PC-9 (cell line): ENCODE measurements around the gene CPT1C. TPM values are rescaled to one million over a fixed set of nuclear protein-coding genes. Genes with fewer than 3 reads are reported as not detected.

Source experiments
- BruUV-seq: library from RNA; stranded (reverse); fragments of 400-500 nt; replicated peaks from 2 replicates; lab custom pipeline; 2021; lab: Mats Ljungman, UMichigan
- CTCF ChIA-PET: fragments of 300-600 bp; sonication (Branson Sonifier 250); formaldehyde crosslinking; loops from one replicate; lab custom pipeline; 2022; ENCODE audit warnings: antibody characterized with exemption; lab: Charles Lee
- POLR2A ChIA-PET: fragments of 300-600 bp; sonication (Branson Sonifier 250); formaldehyde crosslinking; loops from one replicate; lab custom pipeline; 2022; ENCODE audit warnings: antibody characterized with exemption; ENCODE audit not compliant: unreplicated experiment; lab: Charles Lee
- DNase-seq, 2 experiments: peaks; one replicate each; pipeline versions ENCODE4 v3.0.0 to v3.0.0-alpha.2; 2015 to 2022; ENCODE audit warnings: mixed read lengths in 1 of 2
- H2AFZ ChIP-seq: fragments of 200-600 bp; sonication (generic); 2 replicates; pipeline ENCODE4 v1.8.1; 2017; ENCODE audit warnings: antibody characterized with exemption
- H3F3A ChIP-seq: fragments of 200-600 bp; sonication (generic); 2 replicates; pipeline ENCODE4 v1.8.1; 2017; ENCODE audit warnings: antibody characterized with exemption, mild to moderate bottlenecking, low read depth; ENCODE audit not compliant: insufficient read depth
- H3K27ac ChIP-seq: fragments of 200-600 bp; sonication (generic); 2 replicates; pipeline ENCODE4 v1.6.1; 2016; ENCODE audit warnings: mixed run types
- H3K27me3 ChIP-seq: fragments of 200-600 bp; sonication (generic); 2 replicates; pipeline ENCODE4 v1.6.1; 2016; ENCODE audit warnings: low read depth, mixed run types; ENCODE audit not compliant: insufficient read depth
- H3K36me3 ChIP-seq: fragments of 200-600 bp; sonication (generic); 2 replicates; pipeline ENCODE4 v1.6.1; 2016; ENCODE audit warnings: low read depth, mixed run types
- H3K4me1 ChIP-seq: fragments of 200-600 bp; sonication (generic); replicated peaks from 2 replicates; pipeline ENCODE4 v1.6.1; 2016; ENCODE audit warnings: mixed run types; ENCODE audit not compliant: insufficient read depth
- H3K4me2 ChIP-seq: fragments of 200-600 bp; sonication (generic); 2 replicates; pipeline ENCODE4 v1.6.1; 2017; ENCODE audit warnings: mixed run types
- H3K4me3 ChIP-seq: fragments of 200-600 bp; sonication (generic); 2 replicates; pipeline ENCODE4 v1.6.1; 2016; ENCODE audit warnings: mixed run types
- H3K79me2 ChIP-seq: fragments of 200-600 bp; sonication (generic); 2 replicates; pipeline ENCODE4 v1.6.1; 2017; ENCODE audit warnings: low read depth, mixed run types
- H3K9me2 ChIP-seq: fragments of 200-600 bp; sonication (generic); 2 replicates; pipeline ENCODE4 v1.8.1; 2017; ENCODE audit warnings: mild to moderate bottlenecking; ENCODE audit not compliant: insufficient read depth
- H3K9me3 ChIP-seq: fragments of 200-600 bp; sonication (generic); 2 replicates; pipeline ENCODE4 v1.8.1; 2016; ENCODE audit warnings: low read depth; ENCODE audit not compliant: insufficient read depth
- H4K20me1 ChIP-seq: fragments of 200-600 bp; sonication (generic); 2 replicates; pipeline ENCODE4 v1.8.1; 2017; ENCODE audit not compliant: insufficient read depth
- EZH2 ChIP-seq: fragments of 200-600 bp; sonication (generic); IDR thresholded peaks from 2 replicates; pipeline ENCODE4 v1.8.0; 2017; ENCODE audit warnings: antibody characterized with exemption, low read depth
- intact Hi-C: fragments of 100-400 bp; cut with micrococcal nuclease; formaldehyde crosslinking; loops from one replicate; pipeline ENCODE4 v1.10.0; 2022; ENCODE audit not compliant: unreplicated experiment
- total RNA-seq: library from RNA; stranded (reverse); gene quantifications from 2 replicates; pipeline ENCODE4 v1.2.3, GENCODE V29; 2021
- TF ChIP-seq, protein P1 (sequence below): fragments of 200-600 bp; sonication (generic); conservative IDR thresholded peaks from 2 replicates; pipeline ENCODE4 v1.6.1; 2017; ENCODE audit warnings: mixed run types, antibody characterized with exemption, mild to moderate bottlenecking, moderate library complexity

The CPT1C gene
- total RNA-seq, 1 experiment from 2014 or later, result 1.7 TPM

DNA sequence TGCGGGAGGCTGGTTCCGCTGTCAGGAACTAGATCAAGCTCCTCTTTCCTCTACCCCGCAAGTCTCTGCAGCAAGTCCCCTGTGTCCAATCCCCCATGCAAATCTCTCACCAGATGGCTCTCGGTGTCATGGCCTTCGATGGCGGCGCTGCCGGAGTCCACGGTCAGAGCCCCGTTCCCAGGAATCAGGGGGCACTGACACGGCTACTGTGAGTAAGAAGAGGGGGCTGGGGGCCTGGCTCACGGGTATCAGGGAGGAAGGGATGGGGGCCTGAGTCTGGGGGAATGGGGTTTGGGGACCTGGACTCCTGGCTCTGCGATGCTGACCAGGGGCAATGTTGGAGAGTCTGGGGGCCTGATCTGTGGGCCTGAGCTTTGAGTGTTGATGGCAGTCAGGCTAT, 44.9 kb upstream of the CPT1C start:
- peaks cover 15% of the 10 kb centered on the region for H3K36me3 ChIP-seq
- H3K4me2 ChIP-seq, result no peak overlapping the region
- H3F3A ChIP-seq, result peaks cover 26% of the 10 kb centered on the region
- intact Hi-C loops, result loop anchor here (10.0 kb wide), 1 partner anchor 651 kb away; the partner anchor contains the start of genes GYS1 and RUVBL2
- no peaks in the 10 kb centered on the region for H3K9me2 ChIP-seq
- H3K79me2 ChIP-seq, result peaks cover 78% of the 10 kb centered on the region
- H3K27ac ChIP-seq, result no peak overlapping the region
- peaks cover 46% of the 10 kb centered on the region for H4K20me1 ChIP-seq
- no peaks in the 10 kb centered on the region for H3K27me3 ChIP-seq
- H3K4me3 ChIP-seq, result no peak overlapping the region
- CTCF ChIA-PET, result no interaction called here
- H3K9me3 ChIP-seq, result no peaks in the 10 kb centered on the region
- POLR2A ChIA-PET, result no interaction called here
- no peak overlapping the region for H2AFZ ChIP-seq
- no TSS peak for BruUV-seq
- H3K4me1 ChIP-seq, result peaks cover 17% of the 10 kb centered on the region
- DNase-seq, result no peak
- TF ChIP-seq, protein P1, sequence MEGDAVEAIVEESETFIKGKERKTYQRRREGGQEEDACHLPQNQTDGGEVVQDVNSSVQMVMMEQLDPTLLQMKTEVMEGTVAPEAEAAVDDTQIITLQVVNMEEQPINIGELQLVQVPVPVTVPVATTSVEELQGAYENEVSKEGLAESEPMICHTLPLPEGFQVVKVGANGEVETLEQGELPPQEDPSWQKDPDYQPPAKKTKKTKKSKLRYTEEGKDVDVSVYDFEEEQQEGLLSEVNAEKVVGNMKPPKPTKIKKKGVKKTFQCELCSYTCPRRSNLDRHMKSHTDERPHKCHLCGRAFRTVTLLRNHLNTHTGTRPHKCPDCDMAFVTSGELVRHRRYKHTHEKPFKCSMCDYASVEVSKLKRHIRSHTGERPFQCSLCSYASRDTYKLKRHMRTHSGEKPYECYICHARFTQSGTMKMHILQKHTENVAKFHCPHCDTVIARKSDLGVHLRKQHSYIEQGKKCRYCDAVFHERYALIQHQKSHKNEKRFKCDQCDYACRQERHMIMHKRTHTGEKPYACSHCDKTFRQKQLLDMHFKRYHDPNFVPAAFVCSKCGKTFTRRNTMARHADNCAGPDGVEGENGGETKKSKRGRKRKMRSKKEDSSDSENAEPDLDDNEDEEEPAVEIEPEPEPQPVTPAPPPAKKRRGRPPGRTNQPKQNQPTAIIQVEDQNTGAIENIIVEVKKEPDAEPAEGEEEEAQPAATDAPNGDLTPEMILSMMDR, result no peak
- TF ChIP-seq EZH2, result no peak

DNA sequence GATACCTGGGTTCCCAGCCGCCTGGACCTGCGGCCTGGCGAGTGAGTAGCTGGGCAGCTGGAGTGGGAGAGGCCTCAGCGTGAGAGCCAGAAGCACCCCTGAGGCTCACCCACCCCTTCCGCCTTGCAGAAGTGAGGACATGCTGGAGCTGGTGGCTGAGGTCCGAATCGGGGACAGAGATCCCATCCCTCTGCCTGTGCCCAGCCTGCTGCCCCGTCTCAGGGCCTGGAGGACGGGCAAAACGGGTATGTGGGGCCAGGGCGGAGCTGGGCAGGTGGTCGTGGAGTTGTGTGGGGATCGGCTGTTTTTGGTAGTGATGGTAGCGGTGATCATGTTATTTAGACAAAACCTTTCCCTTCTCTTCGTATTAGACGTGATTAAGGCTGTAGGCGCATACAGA, 44.3 kb upstream of the CPT1C start:
- ChIA-PET POLR2A (no interaction called here), CTCF (no interaction called here)
- H3K4me2 ChIP-seq, result no peak overlapping the region
- TF ChIP-seq EZH2, result no peak
- TF ChIP-seq, protein P1, result no peak
- peaks cover 15% of the 10 kb centered on the region for H3K36me3 ChIP-seq
- no peak overlapping the region for H2AFZ ChIP-seq
- DNase-seq, result no peak
- BruUV-seq, result no TSS peak
- no peaks in the 10 kb centered on the region for H3K9me3 ChIP-seq
- no peak overlapping the region for H3K4me3 ChIP-seq
- H4K20me1 ChIP-seq, result peaks cover 46% of the 10 kb centered on the region
- H3K79me2 ChIP-seq, result peaks cover 73% of the 10 kb centered on the region
- no peak overlapping the region for H3K27ac ChIP-seq
- no peaks in the 10 kb centered on the region for H3K9me2 ChIP-seq
- peaks cover 21% of the 10 kb centered on the region; the same call in 1 of the 2 replicates for H3F3A ChIP-seq
- intact Hi-C loops, result loop anchor here (10.0 kb wide), 1 partner anchor 652 kb away; the partner anchor contains the start of genes GYS1 and RUVBL2
- H3K27me3 ChIP-seq, result no peaks in the 10 kb centered on the region
- H3K4me1 ChIP-seq, result peaks cover 17% of the 10 kb centered on the region

DNA sequence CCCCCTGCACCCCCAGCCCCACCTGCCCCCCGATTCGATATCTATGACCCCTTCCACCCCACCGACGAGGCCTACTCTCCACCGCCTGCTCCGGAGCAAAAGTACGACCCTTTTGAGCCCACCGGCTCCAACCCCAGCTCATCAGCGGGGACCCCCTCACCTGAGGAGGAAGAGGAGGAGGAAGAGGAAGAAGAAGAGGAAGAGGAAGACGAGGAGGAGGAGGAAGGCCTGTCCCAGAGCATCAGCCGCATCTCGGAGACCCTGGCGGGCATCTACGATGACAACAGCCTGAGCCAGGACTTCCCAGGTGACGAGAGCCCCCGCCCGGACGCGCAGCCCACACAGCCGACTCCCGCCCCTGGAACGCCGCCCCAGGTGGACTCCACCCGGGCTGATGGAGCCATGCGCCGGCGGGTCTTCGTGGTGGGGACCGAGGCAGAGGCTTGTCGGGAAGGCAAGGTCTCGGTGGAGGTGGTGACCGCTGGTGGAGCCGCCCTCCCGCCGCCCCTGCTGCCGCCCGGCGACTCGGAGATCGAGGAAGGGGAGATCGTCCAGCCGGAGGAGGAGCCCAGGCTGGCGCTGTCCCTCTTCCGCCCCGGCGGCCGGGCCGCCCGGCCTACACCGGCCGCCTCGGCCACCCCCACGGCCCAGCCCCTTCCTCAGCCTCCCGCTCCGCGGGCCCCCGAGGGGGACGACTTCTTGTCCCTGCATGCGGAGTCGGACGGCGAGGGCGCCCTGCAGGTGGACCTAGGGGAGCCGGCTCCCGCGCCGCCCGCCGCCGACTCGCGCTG, 39.7 kb upstream of the CPT1C start:
- peaks cover 32% of the 10 kb centered on the region; the same call in 1 of the 2 replicates for H3K79me2 ChIP-seq
- no peaks in the 10 kb centered on the region for H3K27me3 ChIP-seq
- H3K36me3 ChIP-seq, result peaks cover 21% of the 10 kb centered on the region; the same call in 1 of the 2 replicates
- intact Hi-C loops, result no loop called here
- TF ChIP-seq, protein P1, result no peak
- no peak for TF ChIP-seq EZH2
- H3K9me3 ChIP-seq, result no peaks in the 10 kb centered on the region
- no peak overlapping the region for H3K27ac ChIP-seq
- H3K4me1 ChIP-seq, result no peaks in the 10 kb centered on the region
- ChIA-PET POLR2A (no interaction called here), CTCF (no interaction called here)
- H3K9me2 ChIP-seq, result no peaks in the 10 kb centered on the region
- no TSS peak for BruUV-seq
- no peak for DNase-seq
- peaks cover 52% of the 10 kb centered on the region for H4K20me1 ChIP-seq
- no peak overlapping the region for H3K4me2 ChIP-seq
- no peak overlapping the region for H2AFZ ChIP-seq
- no peak overlapping the region for H3K4me3 ChIP-seq
- peaks cover 30% of the 10 kb centered on the region; the same call in 1 of the 2 replicates for H3F3A ChIP-seq
